ENCODE measurements around the gene CLIP2.

DNA sequence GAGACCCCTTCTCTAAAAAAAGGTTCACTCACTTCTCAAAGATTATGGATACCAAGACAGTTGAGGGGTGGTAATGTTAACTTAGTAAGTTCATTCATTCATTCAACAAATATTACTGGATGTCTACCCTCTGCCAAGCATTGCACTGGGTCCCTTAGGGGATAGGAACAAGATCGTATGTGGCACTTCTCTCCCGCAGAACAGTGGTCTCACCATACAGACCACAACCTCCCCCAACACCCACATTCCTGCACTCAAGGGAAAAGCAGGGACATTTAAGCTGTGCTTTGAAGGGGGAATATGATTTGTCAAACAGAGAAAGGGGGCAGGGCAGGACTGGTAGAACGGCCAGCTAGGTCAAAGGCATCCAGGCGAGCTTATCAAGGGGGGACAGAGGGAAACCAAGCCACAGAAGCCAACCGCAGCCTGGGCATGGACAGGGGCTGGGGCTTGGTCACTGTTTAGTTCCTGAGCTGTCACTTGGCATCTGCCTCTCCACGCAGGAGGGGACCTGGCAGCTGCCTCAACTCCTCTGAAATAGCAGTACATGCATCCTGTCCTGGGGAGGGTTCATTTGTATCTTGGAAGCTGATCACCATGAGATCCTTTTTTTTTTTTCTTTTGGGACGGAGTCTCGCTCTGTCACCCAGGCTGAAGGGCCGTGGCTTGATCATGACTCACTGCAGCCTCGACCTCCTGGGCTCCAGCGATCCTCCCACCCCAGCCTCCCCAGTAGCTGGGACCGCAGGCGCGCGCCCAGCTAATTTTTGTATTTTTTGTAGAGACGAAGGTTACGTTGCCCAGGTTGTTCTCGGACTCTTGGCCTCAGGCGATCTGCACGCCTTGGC lies 949 bp upstream of the CLIP2 start:
- TF ChIP-seq EZH2 (IDR thresholded peaks at IDR 0.05; ENCODE audit: low read depth), result no peak
- TF ChIP-seq, protein P1, sequence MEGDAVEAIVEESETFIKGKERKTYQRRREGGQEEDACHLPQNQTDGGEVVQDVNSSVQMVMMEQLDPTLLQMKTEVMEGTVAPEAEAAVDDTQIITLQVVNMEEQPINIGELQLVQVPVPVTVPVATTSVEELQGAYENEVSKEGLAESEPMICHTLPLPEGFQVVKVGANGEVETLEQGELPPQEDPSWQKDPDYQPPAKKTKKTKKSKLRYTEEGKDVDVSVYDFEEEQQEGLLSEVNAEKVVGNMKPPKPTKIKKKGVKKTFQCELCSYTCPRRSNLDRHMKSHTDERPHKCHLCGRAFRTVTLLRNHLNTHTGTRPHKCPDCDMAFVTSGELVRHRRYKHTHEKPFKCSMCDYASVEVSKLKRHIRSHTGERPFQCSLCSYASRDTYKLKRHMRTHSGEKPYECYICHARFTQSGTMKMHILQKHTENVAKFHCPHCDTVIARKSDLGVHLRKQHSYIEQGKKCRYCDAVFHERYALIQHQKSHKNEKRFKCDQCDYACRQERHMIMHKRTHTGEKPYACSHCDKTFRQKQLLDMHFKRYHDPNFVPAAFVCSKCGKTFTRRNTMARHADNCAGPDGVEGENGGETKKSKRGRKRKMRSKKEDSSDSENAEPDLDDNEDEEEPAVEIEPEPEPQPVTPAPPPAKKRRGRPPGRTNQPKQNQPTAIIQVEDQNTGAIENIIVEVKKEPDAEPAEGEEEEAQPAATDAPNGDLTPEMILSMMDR (conservative IDR thresholded peaks at IDR 0.05), result no peak

Data from PC-9 (cell line).